Activated CD4-positive, alpha-beta T cell treated with anti-CD3 and anti-CD28 coated beads, Interleukin-2, amount 10 ng/mL, durations not matched to agents 24 days and 14 days (primary cell): ENCODE results near the gene LRTM2. TPM values are rescaled to one million over a fixed set of nuclear protein-coding genes. Genes with fewer than 3 reads are reported as not detected.

Source experiments
- DNase-seq: peaks from one replicate; pipeline ENCODE4 v3.0.0; 2022
- H3K27ac Mint-ChIP-seq: one replicate; pipeline ENCODE4 v1.8.0; 2022; ENCODE audit warnings: mild to moderate bottlenecking, mixed read lengths
- H3K27me3 Mint-ChIP-seq: one replicate; pipeline ENCODE4 v1.8.0; 2022; ENCODE audit warnings: mixed read lengths
- H3K36me3 Mint-ChIP-seq: one replicate; pipeline ENCODE4 v1.8.0; 2022; ENCODE audit warnings: low read depth, mild to moderate bottlenecking, mixed read lengths
- H3K4me1 Mint-ChIP-seq: one replicate; pipeline ENCODE4 v1.8.0; 2021; ENCODE audit warnings: mixed read lengths
- H3K4me3 Mint-ChIP-seq: one replicate; pipeline ENCODE4 v1.8.0; 2022; ENCODE audit warnings: mild to moderate bottlenecking, moderate library complexity, mixed read lengths
- H3K9me3 Mint-ChIP-seq: one replicate; pipeline ENCODE4 v1.8.0; 2021; ENCODE audit warnings: mixed read lengths
- intact Hi-C: fragments of 100-400 bp; cut with micrococcal nuclease; formaldehyde crosslinking; loops from one replicate; pipeline ENCODE4 v1.15.1; 2023
- total RNA-seq: library from RNA; stranded (reverse); gene quantifications from 2 replicates; pipeline ENCODE4 v1.2.3, GENCODE V29; 2022

Gene LRTM2
- total RNA-seq, 1 donor from 2014 or later = 0.16 TPM

GRCh38 chr12:1801303-1801975 lies 18.9 kb upstream of the LRTM2 start:
- Mint-ChIP-seq H3K36me3 (no peaks in the 10 kb centered on the region), H3K27ac (no peak overlapping the region), H3K4me3 (no peak overlapping the region), H3K4me1 (peaks cover 6% of the 10 kb centered on the region), H3K9me3 (peaks cover 5% of the 10 kb centered on the region), H3K27me3 (no peaks in the 10 kb centered on the region)
- DNase-seq = no peak
- intact Hi-C loops = no loop called here

GRCh38 chr12:1803736-1804135 lies 16.6 kb upstream of the LRTM2 start:
- Mint-ChIP-seq H3K4me3 (no peak overlapping the region), H3K36me3 (no peaks in the 10 kb centered on the region), H3K9me3 (peaks cover 5% of the 10 kb centered on the region), H3K4me1 (peaks cover 6% of the 10 kb centered on the region), H3K27me3 (no peaks in the 10 kb centered on the region), H3K27ac (no peak overlapping the region)
- DNase-seq = no peak
- intact Hi-C loops = loop anchor here (1.0 kb wide), 1 partner anchor 7 kb away; no protein-coding TSS in a partner anchor

DNA sequence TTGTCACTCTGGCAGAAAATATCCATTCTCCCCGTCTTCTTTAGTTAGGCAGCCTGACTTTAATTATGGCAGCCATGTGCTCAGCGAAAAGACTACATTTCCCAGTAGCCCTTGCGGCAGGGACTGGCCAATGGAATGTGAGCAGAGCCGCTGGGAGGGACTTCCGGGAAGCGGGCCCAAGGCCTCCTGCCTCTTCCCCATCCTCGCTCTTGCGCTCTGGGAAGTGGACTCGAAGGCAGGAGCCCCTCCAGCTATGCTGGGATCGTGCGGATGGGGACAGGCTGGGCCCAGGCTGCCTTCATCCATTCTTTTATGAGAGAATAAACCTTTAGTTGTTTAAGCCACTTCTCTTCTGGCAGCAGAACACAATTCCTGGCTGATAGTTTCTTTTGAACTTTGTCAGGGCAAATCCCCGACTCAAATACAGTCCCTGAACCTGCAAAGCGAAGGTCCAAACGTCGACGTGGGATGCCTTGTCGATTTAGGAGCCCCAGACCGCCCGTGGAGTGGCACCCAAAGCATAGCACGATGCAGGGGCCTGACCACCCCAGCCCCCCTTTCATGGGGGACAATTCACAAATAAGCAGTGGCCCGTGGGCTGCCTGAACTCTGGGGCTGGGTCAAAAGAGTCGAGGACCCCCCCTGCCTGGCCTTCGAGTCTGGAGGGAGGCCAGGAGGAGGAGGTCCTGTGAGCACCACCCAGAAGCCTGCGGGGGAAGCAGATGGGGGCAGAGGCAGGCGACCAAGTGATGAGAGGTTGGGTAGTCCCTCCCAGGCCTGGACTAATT lies 15.6 kb upstream of the LRTM2 start:
- peak; percentile 96 for DNase-seq
- Mint-ChIP-seq H3K27me3 (no peaks in the 10 kb centered on the region), H3K9me3 (peaks cover 5% of the 10 kb centered on the region), H3K4me1 (peaks cover 6% of the 10 kb centered on the region), H3K36me3 (no peaks in the 10 kb centered on the region), H3K27ac (peak overlapping the region; percentile 74), H3K4me3 (no peak overlapping the region)
- intact Hi-C loops = loop anchor here (1.0 kb wide), 1 partner anchor 8 kb away; no protein-coding TSS in a partner anchor

- Mint-ChIP-seq H3K27me3 (no peaks in the 10 kb centered on the region), H3K9me3 (peaks cover 5% of the 10 kb centered on the region), H3K4me3 (no peak overlapping the region), H3K4me1 (peaks cover 6% of the 10 kb centered on the region), H3K27ac (no peak overlapping the region), H3K36me3 (no peaks in the 10 kb centered on the region)
- DNase-seq = no peak
- intact Hi-C loops = no loop called here
Measured at GRCh38 chr12:1805441-1806081, 14.8 kb upstream of the LRTM2 start.

DNA sequence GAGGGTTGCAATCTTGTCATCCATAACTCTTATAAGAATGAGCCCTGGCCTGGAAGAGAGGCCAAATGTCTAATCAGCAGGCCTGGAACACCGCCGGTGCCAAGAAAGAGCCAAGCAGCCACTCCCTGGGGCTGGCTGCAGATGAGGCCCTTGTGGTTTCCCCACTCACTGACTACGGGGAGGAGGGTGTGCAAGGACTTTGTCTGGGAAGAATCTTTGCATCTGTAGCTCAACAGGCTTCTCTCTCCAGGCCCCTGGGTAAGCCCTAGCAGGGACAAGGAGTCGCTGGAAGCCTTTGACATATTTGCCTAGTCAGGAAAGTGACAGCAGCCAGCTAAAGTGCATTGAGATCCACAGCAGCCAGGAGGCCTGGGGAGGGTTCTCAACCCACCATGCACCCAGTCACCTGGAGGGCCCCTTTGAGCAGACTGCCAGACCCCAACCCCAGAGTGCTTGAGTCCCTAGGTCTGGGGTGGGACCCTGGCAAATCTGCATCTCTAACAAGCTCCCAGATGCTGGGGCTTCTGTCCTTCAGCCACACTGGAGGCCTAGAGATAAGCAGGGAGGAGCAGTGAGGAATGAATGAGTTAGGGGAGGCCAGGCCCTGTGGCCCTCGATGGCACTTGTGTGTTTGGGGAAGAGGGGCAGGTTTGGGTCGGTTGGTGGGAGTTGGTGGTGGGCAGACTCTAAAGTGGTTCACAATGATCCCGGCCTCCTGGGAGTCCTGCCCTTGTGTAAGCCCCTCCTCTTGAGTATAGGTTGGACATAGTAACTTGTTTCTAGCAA lies 13.9 kb upstream of the LRTM2 start:
- no peaks in the 10 kb centered on the region for H3K27me3 Mint-ChIP-seq
- peaks cover 5% of the 10 kb centered on the region for H3K9me3 Mint-ChIP-seq
- H3K27ac Mint-ChIP-seq = peak overlapping the region; percentile 25

DNA sequence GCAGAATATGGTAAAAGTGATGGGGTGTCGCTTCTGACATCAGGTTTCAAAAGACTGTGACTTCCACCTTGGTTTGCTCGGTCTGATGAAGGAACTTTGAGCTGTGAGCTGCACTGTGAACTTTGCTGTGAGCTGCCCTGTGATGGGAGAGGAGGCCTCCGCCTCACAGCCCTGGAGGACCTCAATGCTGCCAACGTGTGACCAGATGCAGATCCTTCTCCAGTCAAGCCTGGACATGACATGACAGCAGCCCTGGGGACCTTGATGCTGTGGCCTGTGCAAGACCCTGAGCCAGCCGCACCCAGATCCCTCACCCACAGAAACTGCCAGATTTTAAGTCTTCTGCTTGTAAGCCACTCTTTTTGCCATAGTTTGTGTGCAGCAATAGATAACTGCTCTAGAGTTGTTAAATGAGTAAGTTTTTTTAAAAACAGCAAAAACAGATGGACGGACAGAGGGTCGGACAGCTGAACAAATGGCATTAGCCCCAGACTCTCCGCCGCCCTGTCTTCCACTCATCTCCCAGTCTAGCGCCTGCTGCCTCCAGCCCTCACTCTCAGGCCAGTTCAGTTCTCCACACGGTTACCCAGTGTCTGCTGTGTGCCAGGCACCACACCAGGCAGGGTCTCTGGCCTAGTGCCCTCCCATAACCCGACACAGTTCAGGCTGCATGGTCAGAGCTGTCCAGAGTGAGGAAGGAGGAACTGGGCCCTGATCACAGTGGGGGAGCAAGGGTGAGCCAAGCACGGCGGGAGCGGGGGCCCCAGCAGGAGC lies 13.1 kb upstream of the LRTM2 start:
- Mint-ChIP-seq H3K27me3 (no peaks in the 10 kb centered on the region), H3K4me1 (peaks cover 7% of the 10 kb centered on the region), H3K4me3 (no peak overlapping the region), H3K27ac (peak overlapping the region; percentile 25), H3K9me3 (peaks cover 5% of the 10 kb centered on the region), H3K36me3 (no peaks in the 10 kb centered on the region)
- DNase-seq = no peak
- intact Hi-C loops = no loop called here

More for the DNA sequence above, 13.9 kb upstream of the LRTM2 start:
- Mint-ChIP-seq H3K36me3 (no peaks in the 10 kb centered on the region), H3K4me1 (peaks cover 6% of the 10 kb centered on the region), H3K4me3 (no peak overlapping the region)
- intact Hi-C loops = no loop called here
- no peak for DNase-seq

- Mint-ChIP-seq H3K27me3 (no peaks in the 10 kb centered on the region), H3K9me3 (peaks cover 5% of the 10 kb centered on the region), H3K27ac (peak overlapping the region; percentile 29), H3K4me1 (peaks cover 7% of the 10 kb centered on the region), H3K4me3 (no peak overlapping the region), H3K36me3 (no peaks in the 10 kb centered on the region)
- DNase-seq = no peak
- intact Hi-C loops = no loop called here
Measured at GRCh38 chr12:1808036-1808797, 12.1 kb upstream of the LRTM2 start.

GRCh38 chr12:1808798-1809480 lies 11.4 kb upstream of the LRTM2 start:
- DNase-seq = no peak
- Mint-ChIP-seq H3K4me1 (peaks cover 7% of the 10 kb centered on the region), H3K36me3 (no peaks in the 10 kb centered on the region), H3K4me3 (no peak overlapping the region), H3K9me3 (peaks cover 5% of the 10 kb centered on the region), H3K27me3 (no peaks in the 10 kb centered on the region), H3K27ac (peak overlapping the region; percentile 29)
- intact Hi-C loops = no loop called here

DNA sequence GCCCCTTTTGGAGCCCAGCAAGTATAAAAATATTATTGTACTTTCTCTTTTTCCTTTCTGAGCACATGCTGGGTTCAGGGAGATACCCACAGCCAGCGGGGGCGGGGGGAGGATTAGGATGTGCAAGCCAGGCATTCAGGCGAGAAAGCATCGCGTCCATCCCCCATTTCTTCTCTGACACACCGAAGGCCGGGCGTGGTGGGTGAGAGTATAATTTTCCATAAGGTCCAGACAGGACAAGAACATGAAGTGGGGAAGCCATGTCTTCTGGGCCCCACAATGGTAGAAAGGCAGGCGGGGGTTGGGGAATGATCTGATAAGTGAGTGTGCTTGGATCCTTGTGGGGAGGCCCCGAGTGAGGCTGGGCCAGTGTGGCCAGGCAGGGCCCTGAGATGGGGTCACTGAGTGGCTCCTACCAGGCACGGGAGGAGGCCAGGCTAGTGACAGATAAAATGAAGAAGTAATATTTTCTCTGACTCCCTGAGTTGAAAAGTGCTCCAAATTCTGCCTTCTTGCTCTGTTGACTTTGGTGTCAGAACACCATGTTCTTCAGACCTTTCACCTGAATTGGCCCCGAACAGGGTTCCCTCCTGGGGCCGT lies 10.7 kb upstream of the LRTM2 start:
- Mint-ChIP-seq H3K27ac (no peak overlapping the region), H3K36me3 (no peaks in the 10 kb centered on the region), H3K4me3 (no peak overlapping the region), H3K4me1 (peaks cover 3% of the 10 kb centered on the region), H3K9me3 (peaks cover under 1% of the 10 kb centered on the region), H3K27me3 (no peaks in the 10 kb centered on the region)
- no peak for DNase-seq
- intact Hi-C loops = no loop called here

DNA sequence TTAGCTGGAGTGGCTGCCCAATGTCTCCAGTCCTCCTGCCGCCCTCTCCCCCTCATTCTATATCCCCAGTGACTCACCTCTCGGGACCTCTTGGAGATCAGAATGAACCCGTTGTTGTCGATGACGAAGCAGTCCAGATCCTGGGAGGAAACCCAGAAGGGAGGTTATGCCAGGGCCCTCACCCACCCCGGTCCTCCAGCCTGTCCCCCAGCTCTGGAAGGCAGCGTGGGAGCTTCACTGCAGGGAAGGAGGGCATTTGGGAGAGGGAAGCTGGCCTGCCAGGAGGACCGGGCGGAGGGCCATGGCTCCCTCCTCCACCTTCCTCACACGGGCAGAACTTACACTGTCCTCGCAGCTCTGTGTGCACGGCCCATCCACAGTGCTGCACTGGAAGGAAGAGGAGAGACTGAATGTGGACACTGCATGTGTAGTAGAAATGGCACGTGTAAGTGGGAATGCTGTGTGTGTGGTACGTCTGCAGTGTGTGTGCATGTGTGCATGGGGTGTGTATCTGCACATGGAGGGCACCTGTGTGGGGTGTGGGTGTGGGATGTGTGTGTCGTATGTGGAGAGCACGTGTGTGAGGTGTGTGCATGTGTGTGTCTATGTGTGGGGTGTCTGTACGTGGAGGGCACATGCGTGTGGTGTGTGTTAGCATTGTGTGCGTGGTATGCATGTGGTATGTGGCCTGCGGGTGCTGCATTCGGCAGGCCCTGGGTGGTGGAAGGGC lies 10.0 kb upstream of the LRTM2 start:
- Mint-ChIP-seq H3K9me3 (no peaks in the 10 kb centered on the region), H3K27ac (peak overlapping the region; percentile 2), H3K4me3 (peak overlapping the region; percentile 63), H3K4me1 (peaks cover 1% of the 10 kb centered on the region), H3K36me3 (no peaks in the 10 kb centered on the region), H3K27me3 (no peaks in the 10 kb centered on the region)
- intact Hi-C loops = no loop called here
- DNase-seq = no peak

DNA sequence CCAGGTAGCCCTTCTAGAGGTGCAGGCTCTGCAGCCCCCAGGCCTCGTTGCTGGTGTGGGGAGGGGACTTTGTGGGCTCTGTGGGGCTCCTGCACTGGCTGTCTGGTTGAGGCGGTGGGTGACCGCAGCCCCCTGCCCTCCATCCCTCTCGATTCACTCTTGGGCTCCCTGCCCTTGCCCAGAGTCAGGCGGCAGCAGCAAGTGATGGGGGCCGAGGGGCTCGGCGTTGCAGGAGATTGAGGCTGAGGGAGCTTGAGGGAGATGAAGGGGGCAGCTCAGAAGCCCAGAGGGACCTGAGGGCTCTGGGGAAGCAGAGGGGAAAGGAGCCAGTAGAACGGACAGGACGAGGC lies 9.5 kb upstream of the LRTM2 start:
- Mint-ChIP-seq H3K9me3 (no peaks in the 10 kb centered on the region), H3K27ac (peak overlapping the region; percentile 78), H3K27me3 (no peaks in the 10 kb centered on the region), H3K36me3 (no peaks in the 10 kb centered on the region), H3K4me1 (peaks cover 1% of the 10 kb centered on the region), H3K4me3 (peak overlapping the region; percentile 63)
- intact Hi-C loops = no loop called here
- DNase-seq = no peak
